GM21526 (cell line): ENCODE results near the gene KCNAB1.

Source experiments
- ATAC-seq: cut with Tn5 transposase; IDR thresholded peaks from one replicate; pipeline ENCODE4 v1.9.1; 2021; ENCODE audit warnings: moderate library complexity; ENCODE audit not compliant: unreplicated experiment, low FRiP score

KCNAB1 gene

DNA sequence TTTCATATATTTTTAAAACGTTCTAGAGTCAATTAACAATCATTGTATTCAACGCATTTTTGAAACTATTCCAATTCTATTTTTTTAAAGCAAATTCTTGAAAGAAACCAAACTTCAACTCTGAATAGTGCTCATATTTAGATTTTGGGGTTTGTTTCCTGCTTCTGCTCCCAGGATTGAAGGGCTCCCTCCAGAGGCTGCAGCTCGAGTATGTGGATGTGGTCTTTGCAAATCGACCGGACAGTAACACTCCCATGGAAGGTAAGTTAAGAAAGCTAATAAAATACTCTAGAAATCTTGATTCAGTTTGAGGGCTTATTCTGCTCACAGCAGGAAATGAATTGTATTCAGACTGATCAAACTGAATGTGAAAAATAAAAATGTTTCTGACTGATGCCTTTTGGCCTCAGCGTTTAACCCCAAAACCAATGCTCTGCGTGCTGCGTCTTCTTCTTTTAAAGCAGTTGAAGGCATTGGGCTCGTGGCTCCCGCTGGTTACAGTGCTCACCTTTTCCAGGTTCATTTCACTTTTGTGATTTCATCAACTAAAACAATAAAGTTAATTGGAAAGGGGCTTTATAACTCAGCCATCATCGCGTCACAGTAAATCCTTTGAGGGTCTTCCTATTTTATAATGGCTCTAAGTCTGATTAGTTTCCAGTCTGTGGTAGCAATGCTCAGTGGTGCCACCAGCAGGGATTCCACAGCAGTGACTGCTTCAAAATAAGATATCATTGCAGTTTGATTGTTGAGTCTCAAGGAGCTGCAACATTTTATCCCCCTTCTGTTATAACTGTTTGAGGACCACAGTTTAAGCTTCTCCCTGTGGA, 354.4 kb downstream of the KCNAB1 start:
- no peak for ATAC-seq

DNA sequence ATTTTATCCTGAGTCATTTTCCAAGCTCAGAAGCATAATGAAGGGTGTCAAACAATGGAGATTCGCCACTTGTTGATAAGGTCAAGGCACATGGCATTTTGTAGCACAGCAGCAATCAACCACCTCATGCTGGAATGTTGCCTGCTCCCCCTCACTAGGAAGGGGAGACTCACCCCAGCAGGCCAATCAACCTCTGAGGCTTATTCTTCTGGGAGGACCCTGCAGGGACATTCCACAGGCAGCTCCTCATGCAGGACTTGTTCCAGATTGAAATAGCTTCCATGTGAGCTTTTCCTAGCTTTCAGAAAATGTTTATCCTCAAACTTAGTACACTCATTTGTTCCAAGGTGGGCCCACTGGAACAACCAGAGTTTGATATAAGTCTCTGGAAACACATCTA, 356.9 kb downstream of the KCNAB1 start:
- no peak for ATAC-seq

DNA sequence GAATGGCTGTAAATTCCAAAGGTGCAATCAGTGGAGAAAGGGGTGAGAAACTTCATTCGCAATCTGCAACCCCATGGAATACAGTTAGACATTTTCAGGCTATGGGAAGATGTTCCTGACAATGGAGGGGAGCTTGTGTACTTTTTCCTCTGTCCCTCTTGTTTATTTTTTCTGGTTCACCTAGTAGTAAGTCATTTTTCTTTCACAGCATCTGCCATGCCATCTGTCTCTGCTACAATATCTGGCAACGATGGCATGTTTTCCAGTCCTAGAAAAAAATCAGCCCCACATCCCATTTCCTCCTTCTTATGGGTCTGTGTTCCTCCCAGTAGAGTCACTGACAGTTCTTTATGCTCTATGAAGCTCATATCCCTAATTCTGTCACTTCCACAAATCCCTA, 358.5 kb downstream of the KCNAB1 start:
- no peak for ATAC-seq

DNA sequence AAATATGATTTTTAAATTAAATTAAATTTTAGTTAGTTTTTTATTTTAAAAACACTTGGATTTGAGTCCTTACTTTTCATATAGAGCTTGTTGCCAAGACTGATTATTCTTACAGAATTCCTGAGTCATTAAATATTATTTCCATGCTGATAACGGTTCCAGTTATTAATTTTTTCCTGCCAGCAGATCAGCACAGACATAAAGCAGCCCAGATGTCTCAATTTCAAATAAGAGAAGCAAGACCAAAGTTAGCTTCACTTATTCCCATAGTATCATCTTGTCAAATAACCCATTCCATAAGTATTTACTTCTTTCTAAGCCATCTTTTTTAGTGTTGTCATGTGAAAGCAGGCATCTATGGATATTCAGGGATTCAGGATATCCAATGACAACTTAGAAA, 359.2 kb downstream of the KCNAB1 start:
- no peak for ATAC-seq

DNA sequence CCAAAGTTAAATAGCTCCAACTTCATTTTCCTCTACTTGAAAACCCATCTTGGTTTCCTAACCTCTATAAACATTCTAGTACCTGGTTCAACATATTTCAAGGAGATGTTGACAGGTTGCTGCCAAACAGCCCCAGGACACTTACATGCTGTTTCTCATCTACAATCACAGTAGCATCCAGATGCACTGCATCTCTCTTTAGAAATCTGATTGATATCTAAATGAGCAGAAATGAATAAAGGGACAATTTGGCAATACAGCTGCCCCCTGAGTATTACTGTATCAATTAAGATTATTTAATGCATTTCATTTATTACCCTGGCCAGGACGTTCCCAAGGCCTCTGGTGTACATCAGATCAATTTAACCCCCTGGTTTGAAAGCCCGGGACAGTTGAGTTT, 360.6 kb downstream of the KCNAB1 start:
- ATAC-seq, result no peak

DNA sequence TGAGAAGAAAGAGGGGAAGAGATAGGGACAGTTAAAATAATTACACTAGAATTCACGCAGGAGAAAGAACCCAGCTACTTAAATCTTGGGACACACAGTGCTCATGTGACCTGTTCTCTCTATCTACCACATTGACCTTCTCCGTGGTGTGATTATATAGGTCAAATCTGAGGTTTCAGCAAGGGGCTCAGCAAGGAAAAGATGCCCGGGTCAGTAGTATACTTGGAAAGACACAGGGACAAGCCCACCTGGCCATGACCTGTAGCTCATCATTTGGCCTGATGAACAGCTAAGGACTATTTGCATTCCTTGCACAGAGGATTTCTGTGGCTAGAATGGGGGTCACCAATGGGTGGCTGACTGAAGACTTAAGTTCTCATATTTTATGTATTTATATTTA, 362.6 kb downstream of the KCNAB1 start:
- ATAC-seq, result no peak

DNA sequence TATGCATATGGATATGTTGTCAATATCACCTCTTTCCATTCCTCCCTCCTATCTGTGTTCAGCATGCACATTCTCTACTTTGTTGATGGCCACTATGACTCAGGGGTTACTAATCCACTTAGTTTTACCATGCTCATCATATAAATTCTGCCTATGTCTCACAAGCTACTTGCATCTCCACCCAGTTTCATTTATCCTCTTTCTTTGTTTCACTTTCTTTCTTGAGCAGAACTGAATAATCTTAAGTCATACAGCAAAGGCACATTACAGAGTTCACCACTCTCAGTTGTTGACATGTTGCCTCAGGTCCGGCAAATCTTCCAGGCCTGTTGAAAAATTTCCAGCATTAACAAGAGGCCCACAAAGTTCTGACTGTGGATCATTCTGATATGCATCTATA, 363.0 kb downstream of the KCNAB1 start:
- ATAC-seq, result peak; percentile 84

DNA sequence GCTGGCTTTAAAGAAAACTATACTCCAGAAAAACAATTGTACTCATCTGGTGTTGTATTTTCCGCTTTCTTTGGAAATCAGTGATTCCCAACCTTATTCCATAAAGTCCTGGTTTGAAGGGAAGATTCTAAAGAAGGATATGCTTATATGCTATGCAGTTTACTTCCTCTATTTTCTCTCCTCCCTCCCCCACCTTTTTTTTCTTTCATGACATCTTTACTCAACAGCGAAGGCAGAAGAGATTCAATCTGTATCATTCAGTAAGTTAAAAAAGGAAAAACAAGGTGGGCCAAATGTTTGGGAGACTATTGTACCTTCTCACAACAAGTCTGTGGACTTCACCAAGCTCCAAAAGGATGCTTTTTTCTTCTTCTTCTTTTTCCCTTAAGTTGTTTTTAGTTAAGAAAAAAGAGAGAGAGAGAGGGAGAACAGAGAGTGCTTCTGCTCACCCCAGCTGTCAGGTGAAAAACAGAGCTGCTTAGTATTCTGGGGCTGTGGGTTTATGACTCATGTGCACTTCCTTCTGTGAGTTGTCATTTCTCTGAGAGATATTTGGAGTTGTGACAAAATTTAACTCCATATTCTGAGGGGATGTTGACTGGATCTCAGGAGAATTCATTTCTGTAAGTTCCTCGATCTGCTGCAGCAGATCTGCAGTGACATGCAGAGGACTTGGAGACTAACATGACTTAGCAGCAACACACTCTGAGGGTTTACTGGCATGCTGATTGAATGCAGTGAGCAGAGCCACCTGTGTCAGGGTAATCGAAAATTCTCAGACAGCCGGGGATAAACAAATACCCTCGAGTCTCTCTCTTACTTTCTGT, 363.8 kb downstream of the KCNAB1 start:
- ATAC-seq, result peak; percentile 89

DNA sequence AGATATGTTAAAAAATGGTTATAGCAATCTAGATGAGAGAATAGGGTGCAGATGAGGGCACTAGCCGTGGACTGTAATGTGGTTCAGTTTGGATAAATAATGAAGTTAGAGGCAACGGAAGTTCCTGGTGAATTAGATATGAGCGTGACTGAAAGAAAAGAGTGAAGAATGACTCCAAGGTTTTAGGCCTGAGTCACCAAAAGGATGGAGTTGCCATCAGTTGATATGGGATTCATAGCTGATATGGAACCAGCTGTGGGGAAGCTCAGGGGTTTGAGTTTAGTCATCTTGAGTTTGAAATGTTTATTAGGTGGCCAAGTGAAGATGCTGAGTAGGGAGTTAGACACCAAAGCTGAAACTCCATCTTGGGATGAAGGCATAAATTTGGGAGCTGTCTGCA, 368.4 kb downstream of the KCNAB1 start:
- ATAC-seq, result no peak

DNA sequence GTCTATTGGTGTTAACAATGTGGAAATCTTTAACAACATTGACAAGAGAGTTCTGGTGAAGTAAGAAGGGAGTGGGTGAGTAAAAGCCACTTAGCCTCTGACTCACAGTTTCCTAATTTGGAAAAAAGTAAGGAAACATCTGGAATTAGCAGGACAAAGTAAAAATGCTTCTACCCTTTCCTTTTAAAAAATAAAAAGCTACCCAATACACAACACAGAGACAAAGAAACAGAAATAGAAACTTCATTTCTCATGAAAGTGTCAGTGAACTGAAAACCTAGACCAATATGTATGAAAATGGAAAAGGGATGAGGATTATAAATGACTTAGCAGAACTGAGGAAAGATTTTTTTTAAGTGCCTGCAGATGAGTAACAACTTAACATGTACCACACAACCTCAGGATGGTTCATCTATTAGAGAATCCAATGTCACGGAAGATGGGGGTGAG, 369.1 kb downstream of the KCNAB1 start:
- ATAC-seq, result no peak

DNA sequence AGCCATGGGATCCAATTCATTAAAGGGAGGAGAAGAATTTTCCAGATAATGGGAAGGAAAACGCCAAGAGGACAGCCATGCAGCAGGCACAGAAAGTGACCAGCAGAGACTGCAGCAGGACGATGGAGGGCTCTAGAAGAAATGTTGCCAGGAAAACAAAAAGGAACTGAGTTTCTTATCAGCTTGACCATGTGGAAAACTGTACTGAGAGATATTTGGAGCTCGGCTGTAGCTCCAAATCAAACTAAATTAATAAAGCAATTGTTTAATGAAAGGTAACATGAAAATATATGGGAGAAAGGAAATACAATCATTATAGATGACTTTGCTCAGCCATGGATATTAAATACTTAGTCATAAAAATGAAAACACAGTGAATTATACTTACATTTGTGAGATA, 370.8 kb downstream of the KCNAB1 start:
- ATAC-seq, result no peak

DNA sequence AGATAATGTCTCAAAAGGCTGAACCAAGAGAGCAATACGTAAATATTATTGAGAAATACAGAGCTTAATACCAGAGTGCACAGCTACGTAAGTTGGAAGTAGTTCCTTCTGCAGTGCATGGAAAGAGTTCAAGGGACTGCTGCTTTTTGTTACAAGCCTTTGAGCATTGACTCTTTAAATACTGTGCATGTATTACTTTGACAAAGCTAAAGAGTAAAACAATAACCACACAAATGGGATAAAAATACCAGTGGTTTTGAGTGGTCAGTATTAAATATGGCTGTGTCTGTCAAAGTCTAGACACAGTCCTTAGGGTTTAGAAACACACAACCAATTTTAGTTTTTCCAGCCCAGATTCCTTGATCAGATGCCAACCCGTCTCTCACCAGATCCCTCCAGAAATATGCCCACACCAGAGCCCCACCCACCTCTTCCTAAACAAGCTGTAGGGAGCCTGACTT, 372.5 kb downstream of the KCNAB1 start:
- no peak for ATAC-seq

DNA sequence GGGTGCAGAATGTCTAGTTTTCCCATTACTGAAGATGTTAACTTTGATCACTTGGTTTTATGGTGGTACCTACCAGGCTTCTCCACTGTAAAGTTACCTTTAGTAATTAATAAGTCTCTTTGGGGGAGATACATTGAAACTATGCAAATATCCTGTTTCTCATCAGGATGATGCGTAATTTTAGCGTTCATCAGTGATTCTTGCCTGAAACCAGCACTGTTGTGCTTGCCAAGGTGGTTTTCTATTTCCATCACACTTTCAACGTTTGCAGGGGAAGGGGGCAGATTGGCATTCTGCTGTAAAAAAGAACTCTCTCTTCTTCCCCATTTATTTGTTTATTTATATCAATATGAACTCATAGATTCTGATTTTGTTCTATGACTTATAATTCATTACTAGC, 373.5 kb downstream of the KCNAB1 start:
- no peak for ATAC-seq

DNA sequence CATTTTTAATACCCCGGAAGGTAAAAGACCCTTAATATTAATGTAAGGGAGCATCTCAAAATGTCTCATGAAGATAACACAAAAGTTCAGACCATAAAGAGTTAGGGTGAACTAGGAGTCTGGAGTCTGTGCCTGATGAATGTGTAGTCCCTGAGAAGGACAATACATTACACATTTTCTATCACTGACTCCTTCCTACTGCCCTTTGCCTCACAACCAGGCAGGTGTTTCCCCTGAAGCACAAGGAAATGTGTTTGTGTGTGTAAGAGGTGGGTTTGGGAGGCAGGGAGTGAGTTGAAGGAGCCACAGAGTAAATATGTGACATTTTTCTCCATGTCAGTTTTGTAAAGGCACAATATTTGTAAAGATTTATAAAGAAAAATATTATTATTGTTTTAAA, 375.4 kb downstream of the KCNAB1 start:
- ATAC-seq, result no peak

DNA sequence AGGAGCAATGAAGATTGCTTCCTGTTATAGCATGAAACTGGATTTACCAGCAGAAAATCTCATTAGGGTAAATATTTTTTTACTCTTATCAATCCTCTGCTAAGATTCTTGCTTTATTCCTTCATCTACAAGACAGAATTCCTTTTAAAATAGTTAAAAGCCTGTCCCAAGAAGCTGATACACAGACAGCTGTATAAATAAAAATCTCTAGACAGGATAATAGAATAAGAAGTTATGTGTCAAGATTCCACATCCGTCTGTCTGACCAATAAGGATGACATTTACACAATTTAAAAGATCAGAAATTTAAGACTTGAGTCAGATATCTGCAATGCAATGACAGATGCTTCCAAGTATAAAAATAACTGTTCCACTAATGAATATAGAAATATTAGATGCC, 376.9 kb downstream of the KCNAB1 start:
- ATAC-seq, result no peak

DNA sequence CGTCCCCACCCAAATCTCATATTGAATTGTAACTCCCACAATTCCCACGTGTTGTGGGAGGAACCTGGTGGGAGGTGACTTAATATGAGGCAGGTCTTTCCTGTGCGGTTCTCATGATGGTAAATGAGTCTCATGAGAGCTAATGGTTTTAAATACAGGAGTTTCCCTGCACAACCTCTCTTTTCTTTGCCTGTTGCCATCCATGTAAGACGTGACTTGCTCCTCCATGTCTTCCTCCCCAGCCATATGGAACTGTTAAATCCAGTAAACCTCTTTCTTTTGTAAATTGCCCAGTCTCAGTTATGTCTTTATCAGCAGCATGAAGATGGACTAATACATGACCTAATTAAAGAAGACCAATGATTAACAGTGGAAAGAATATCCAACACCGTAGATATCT, 377.9 kb downstream of the KCNAB1 start:
- no peak for ATAC-seq

DNA sequence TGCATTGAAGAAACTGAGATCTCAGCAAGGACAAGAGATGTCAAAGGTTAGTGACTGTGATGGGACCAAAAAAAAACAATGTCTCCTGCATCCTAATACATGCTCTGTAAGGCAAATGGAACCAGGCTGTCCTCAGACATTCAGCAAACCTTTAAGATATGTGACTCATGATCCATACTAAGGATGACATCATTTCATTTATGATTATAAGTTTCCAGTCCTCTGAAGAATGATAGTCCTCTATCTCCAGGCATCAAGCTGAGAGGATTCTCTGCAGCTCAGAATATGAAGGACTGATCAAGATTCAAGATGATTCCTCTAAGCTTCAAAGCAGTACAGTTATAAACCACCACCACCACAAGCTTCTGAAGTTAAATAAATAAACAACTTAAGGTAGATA, 386.9 kb downstream of the KCNAB1 start:
- no peak for ATAC-seq

DNA sequence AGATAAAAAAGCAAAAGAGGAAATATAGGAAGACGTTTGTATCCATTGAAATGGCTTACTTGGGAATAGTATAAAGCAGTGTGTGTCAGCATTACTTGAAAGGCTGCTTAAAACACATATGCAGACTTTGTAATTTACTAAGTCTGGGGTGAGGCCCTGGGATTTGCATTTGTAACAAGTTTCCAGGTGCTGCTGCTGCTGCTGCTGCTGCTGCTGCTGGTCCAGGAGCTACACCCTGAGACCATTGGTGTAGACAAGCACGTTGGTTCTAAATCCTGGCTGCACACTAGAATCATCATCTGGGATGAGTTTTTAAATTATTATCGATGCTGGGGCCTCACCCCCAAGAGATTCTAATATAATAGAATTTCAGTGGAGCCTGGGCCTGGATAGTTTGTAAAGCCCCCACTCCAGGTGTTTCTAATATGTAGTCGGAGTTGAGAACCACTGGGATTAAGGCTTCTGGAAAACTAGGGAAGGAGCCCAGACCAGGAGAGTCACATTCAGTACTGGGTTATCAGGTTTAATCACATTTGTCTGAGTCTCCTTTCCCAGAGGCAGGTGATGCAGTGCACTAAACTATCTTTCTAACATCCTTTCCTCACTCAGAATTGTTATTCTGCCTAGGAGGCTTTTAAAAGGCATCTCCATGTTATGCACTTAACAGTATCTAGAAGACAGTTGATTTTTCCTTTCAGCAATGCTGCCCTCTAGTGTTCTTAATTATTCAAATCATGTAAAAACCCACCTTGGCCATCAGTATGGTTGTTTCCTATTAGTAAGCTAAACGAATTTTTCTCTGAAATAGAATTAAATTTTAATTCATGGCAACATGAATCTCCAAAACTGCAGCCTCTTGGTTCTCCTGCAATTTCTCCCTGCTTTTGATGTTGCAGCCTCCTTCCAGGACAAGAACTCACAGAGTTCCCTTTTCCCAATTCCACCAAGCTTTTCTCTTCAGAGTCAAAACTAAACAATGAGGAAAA, 389.1 kb downstream of the KCNAB1 start:
- peak; percentile 80 for ATAC-seq

DNA sequence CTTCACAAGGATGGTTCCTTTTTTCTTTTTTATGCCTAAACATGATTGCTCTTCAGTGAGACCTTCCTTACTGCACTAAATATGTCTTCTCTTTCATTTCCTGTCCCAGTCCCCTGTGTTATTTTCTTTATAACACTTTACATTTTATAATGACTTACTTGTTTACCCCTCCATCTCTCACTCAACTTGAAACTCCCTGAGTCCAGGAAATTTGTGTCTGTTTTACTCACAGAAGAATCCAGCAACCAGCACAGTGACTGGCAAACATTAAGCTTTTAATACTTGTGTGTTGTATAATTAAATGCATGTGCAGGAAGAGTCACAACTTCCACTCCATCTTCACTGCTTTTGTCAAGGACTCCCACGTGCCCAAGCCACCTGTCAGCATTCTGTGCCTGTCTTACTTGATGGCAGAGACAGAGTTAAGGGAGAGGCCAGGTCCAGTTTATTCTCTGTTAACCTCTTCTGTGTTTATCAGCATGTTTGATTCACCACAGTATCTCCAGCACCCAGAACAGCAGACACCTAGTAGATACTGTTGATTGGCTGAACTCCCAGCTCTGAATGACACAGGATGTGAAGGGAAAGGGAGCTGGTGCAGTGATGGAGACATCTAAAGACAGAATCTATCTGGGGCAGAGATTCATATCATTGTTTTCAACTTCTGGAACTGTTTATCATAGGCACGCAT, 391.8 kb downstream of the KCNAB1 start:
- ATAC-seq, result no peak

DNA sequence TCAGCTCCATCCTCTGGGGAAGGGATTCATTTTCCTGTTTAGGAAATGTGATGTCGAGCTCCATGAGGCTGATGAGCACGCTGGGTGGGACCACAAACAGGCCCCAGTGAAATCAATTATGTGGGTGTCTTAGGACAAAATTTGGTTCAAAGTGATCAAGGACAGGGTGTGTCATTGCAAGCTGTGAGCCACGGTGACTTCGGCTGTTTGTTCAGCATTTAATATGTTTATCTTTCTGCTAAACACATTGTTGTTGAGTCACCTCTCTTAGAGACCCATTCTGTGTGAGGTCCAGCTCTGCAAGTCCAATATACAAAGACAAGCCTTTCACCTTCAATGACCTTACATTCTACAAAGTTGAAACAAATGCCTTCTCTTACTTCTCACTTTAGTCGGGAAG, 393.2 kb downstream of the KCNAB1 start:
- no peak for ATAC-seq
